ENCODE results near the gene STT3B.

STT3B gene

GRCh38 chr3:31648286-31648968 lies 115.7 kb downstream of the STT3B start:
- DNase-seq (ENCODE audit: low read depth in 2 of 2): no peak

DNA sequence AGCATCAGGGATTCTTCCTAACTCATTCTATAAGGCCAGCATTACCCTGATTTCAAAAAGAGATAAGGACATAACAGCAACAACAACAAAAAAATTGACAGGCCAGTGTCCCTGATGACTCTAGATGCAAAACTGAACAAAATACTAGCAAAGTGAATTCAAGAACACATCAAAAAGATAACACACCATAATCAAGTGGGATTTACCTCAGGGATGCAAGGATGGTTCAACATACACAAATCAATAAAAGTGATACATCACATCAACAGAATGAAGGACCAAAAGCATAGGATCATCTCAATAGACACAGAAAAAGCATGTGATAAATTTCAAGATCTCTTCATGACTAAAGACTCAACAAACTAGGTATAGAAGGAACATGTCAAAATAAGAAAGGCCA lies 119.6 kb downstream of the STT3B start:
- no peak for DNase-seq (ENCODE audit: low read depth in 2 of 2)

DNA sequence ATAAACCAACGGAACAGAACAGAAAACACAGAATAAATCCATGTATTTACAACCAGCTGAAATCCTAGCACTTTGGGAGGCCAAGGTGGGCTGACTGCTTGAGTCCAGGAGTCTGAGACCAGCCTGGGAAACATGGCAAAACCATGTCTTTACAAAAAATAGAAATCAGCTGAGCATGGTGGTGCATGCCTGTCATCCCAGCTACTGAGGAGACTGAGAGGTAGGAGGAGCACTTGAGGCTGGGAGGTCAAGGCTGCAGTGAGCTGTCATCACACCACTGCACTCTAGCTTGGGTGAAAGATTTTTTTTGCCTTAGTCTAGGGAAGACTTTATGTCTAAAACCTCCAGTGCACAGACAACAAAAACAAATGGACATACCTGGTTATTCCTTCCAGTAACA lies 120.7 kb downstream of the STT3B start:
- no peak for DNase-seq (ENCODE audit: low read depth in 2 of 2)

- no peak for DNase-seq (ENCODE audit: low read depth in 2 of 2)
These were observed 122.3 kb downstream of the STT3B start for GRCh38 chr3:31654998-31655397.

- DNase-seq (ENCODE audit: low read depth in 2 of 2): no peak
These were observed 126.5 kb downstream of the STT3B start for GRCh38 chr3:31659246-31659645.

DNA sequence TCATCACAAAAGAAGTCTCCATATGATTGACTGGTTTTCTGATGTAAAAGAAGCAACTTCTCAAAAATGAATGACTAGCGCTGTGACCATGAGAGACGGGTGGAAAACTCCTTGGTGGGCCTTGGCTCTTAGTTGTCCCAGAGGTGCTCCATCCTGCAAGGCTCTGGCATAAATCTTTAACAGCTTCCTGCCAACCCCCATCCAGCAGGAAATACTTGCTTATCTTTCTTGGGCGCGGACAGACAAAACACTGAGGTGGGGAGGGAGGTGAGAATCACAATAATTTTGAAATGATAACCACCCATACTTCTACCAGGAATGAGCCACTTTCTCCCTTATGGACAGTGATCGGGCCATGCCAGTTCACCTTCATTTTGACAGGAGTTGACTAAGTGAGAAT lies 128.6 kb downstream of the STT3B start:
- DNase-seq (ENCODE audit: low read depth in 2 of 2): no peak

- DNase-seq (ENCODE audit: low read depth in 2 of 2): no peak
These were observed 129.4 kb downstream of the STT3B start for GRCh38 chr3:31661993-31662670.

- no peak for DNase-seq (ENCODE audit: low read depth in 2 of 2)
These were observed 131.3 kb downstream of the STT3B start for GRCh38 chr3:31664031-31664430.

GRCh38 chr3:31667582-31667981 lies 134.9 kb downstream of the STT3B start:
- DNase-seq (ENCODE audit: low read depth in 2 of 2): no peak

DNA sequence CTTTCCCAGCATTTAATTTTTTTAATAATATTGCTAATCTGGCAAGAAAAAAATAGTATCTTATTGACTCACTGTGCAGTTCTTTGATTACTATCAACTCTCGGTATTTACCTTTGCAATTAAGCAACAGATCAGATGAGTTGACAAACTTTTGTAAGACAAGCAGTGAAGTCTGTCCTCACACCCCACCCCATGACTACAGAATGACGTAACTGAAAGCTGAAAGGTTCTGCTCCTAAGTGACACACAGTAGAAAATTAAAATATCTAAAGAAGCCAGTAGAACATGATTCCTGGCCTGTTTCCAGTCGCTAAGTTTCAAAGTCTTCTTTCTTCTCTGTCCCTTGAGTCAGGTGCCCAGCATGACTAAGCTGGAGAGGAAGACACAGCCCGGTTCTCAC lies 135.5 kb downstream of the STT3B start:
- DNase-seq (ENCODE audit: low read depth in 2 of 2): no peak

DNA sequence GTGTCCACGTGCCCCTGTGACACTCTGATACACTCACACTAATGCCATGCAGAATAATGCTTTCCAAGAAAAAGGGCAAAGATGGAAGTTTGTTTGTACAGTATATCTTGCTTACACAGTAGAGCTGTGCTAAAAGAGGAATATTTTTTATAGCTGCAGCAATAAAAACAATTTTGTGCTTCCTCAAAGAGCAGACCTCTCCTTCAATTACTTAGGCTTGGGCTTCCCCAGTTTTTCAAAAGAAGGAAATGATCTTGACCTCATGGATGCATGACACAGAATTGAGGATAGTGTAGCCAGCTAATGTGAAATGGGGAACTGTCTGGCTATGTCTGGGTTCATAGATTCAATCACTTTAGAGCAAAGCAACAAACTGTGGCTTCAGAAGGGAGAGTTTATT lies 137.4 kb downstream of the STT3B start:
- no peak for DNase-seq (ENCODE audit: low read depth in 2 of 2)

- no peak for DNase-seq (ENCODE audit: low read depth in 2 of 2)
These were observed 138.0 kb downstream of the STT3B start for GRCh38 chr3:31670722-31671121.

DNA sequence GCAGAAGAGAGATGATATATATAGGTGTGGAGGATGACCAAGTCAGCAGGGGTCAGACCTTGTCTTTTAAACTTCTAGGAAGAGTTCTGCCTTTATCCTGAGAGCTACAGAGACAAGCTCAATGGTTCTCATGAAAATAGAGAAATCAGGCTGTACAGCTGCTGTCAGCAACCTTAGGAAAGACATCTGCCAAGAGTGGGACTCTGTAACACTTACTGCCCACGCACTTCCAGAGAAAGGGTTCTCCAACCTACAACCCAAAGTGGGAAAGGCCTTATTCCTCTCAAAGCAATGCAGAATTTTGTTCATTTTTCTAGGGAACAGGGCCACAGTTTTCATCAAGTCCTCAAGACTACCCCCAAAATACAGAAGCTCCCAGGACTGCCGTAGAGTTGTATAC lies 138.7 kb downstream of the STT3B start:
- no peak for DNase-seq (ENCODE audit: low read depth in 2 of 2)

GRCh38 chr3:31671976-31672375 lies 139.3 kb downstream of the STT3B start:
- DNase-seq (ENCODE audit: low read depth in 2 of 2): no peak

DNA sequence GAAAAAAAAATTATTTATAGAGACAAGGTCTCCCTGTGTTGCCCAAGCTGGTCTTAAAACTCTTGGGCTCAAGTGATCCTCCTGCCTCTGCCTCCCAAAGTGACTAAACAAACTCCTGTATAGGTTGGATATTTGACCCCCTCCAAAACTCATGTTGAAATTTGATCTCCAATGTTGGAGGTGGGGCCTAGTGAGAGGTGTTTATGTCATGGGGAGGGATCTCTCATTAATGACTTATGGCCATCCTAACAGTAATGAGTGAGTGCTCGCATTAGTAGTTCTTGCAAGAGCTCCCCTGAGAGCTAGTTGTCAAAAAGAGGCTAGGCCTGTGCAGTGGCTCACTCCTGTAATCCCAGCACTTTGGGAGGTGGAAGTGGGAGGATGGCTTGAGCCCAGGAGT lies 141.2 kb downstream of the STT3B start:
- DNase-seq (ENCODE audit: low read depth in 2 of 2): no peak

DNA sequence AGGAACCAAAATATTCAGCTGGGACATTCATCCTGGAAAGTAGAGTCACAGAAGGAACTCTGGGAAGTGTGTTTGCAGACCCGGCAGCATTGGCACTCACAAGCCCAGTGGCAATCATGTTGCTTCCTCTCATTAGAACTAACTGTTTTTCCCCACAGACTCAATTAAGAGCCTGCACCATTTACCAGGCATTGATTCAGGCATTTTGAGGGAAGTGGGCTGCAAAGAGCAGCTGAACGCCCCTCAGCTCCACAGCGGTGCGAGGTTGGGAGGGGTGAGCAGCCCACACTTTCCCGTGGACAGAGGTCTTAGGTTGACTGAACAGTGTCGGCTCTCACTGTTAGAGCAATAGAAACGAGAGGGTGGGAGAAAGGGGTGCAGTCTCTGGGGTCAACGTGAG lies 143.8 kb downstream of the STT3B start:
- DNase-seq (ENCODE audit: low read depth in 2 of 2): no peak

- DNase-seq (ENCODE audit: low read depth in 2 of 2): no peak
These were observed 147.5 kb downstream of the STT3B start for GRCh38 chr3:31680072-31680870.

Data from stimulated activated CD8-positive, alpha-beta memory T cell treated with anti-CD3 and anti-CD28 coated beads, Interleukin-2, amount 100 ng/mL, for 48 hours (primary cell).